A172 (cell line): ENCODE measurements around the gene TMX4. TPM values are rescaled to one million over a fixed set of nuclear protein-coding genes. Genes with fewer than 3 reads are reported as not detected.
A peak's percentile ranks its signal among the peaks of the same experiment; 100 is the strongest.
"Not testable (repeated sequence)": the region's sequence is repeated elsewhere in the genome, so short reads cannot be mapped to it uniquely, and the experiment has no call there.

ENCODE experiments used
- DNase-seq: peaks from one replicate; pipeline ENCODE4 v3.0.0-alpha.2; 2015; ENCODE audit warnings: low spot score
- total RNA-seq: library from RNA; depleted of rRNA; stranded (reverse); fragments of >200 nt; shearing (Covaris generic); gene quantifications from 2 replicates; pipeline ENCODE4 v1.2.3, GENCODE V29; 2014; rRNA removed

The TMX4 gene
- total RNA-seq, 1 experiment from 2014 or later, result 26.7 TPM

DNA sequence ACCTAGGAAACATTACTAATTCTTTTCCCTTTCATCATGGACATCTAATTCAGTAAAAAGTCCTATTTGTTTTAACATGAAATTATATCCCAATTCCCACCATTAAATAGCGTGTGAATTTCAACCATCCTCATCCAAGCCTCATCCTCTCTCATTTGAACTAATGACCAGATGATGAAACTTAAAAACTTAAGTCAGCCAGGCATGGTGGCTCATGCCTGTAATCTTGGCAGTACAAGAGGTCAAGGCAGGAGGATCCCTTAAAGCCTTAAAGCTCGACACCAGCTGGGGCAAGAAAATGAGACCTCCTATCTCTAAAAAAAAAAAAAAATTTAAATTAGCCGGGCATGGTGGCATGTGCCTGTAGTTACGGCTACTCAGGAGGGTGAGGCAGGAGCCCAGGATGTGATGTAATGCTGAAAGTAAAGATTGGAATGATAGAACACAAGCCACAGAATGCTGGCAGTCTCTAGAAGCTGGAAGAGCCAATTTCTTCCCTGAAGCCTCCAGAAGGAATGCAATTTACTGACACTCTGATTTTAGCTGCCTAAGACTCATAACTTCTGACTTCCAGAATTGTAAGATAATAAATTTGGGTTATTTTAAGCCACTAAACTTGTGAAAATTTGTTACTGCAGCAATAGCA lies 52.2 kb downstream of the TMX4 start:
- peak; percentile 16 for DNase-seq

DNA sequence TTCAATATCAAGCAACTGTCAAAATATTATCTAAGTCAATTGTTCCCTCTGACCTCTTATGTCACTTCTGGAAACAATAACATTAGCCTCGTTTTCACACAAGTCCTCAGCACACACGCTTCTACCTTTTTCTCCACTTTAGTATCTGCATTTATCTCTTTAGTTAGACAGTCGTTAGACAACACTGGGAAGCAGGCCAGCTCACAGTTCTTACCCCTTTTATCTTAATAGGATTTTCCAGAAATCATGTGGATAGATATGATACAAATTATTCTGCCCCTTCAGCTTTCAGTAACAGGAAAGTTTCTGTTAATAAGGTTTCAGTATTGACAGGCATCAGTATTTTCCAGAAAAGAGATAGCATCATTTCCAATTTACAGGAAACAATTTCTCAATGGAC lies 53.4 kb downstream of the TMX4 start:
- DNase-seq, result no peak

DNA sequence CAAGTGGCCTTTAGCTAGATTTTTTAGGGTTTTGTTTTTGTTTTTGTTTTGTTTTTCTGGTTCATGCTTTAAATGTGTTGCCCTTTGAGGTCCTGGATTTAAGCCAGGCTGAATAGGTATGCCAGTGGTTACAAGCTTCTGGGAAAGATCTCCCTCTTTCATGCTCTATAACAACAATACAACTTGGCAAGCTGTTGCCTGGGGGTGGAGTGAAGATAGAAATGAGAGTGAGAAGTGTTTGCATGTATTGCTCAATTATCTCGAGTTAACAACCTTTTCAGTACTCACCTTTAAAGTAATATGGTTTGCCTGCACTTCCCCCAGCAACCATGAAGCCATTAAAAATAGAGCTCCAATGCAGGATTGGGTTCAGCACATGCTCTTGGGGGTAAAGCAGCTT lies 60.1 kb downstream of the TMX4 start:
- DNase-seq, result no peak

DNA sequence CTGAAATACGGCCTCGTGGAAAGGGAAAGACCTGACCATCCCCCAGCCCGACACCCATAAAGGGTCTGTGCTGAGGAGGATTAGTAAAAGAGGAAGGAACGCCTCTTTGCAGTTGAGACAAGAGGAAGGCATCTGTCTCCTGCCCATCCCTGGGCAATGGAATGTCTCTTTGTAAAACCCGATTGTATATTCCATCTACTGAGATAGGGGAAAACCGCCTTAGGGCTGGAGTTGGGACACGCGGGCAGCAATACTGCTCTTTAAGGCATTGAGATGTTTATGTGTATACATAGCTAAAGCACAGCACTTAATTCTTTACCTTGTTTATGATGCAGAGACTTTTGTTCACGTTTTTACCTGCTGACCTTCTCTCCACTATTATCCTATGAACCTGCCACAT lies 63.0 kb downstream of the TMX4 start:
- not testable (repeated sequence) for DNase-seq

DNA sequence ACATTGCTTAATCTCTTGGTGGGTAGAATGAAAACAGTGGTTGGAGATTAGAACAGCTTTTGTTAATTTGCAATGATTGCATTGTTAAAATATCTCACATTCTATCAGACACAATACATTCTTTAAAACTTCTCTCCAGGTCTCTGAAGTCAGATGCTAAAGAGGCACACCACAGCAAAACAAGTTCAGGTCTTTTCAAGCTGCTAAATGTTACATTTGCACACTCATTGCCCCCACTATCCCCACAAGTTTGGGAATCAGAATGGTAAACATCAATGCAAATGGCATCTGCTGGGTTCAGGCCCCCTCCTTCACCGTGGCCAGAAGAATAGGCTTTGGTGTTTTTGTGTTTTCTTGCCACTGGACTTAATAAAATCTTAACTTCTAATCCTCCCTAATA lies 69.2 kb downstream of the TMX4 start:
- no peak for DNase-seq

DNA sequence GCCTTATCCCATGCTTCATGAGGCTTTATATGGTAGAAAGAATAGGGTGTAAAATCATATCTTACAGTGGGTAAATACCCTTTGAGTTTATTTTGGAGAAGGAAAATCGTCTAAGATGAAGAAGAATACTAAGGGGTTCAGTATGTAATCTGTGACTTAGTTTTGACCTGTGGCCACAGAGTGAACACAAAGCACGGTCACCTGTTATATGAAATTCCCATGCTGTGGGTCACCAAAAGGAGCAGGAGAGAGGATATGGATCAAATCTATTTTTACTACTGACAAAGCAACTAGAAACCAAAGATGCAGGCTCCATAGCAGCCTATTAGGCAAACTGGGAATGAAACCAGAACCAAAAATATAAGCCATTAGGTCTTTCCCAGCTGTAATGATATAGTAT lies 75.7 kb downstream of the TMX4 start:
- no peak for DNase-seq

DNA sequence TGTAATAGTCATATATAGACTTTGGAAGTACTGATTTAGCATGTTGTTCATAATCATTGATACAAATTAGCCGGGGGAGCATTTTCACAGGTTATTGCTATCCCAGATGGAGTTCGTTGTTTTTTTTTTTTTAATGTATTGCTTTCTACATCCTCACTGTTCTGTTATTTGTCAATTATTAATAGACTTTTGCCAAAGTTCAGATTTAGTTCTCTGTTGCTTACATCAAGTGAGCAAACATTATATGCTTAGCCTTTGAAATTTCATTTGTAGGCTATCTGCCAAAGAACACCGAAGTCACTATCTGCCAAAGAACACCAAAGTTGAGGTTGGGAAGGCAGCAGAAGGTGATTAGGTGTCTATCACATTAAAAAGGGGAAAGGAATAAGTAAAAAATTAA lies 79.2 kb downstream of the TMX4 start, which contains the start of gene HAO1:
TSS of gene HAO1 (minus strand) at position 118 of the 400 bp plus-strand sequence. CDS start at position 82, 36 bp downstream.
- DNase-seq, result no peak

DNA sequence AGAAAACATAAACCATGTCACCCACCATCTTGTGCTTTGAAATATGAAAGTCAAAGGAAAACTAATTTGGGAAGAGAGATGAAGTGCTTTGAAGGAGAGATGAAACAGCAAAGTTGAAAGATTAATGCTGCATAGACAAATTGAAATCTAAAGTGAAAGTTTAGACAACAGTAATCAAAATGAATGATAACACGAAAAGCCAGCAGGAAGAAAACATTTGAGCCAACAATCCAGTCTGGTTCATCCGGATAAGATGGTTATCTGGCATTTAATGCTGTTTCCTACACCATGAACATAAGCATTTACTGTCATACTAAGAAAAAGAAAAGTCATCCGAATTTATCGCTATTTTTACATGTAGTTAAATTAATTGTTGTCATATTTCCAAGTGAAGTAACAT lies 79.9 kb downstream of the TMX4 start:
- no peak for DNase-seq

DNA sequence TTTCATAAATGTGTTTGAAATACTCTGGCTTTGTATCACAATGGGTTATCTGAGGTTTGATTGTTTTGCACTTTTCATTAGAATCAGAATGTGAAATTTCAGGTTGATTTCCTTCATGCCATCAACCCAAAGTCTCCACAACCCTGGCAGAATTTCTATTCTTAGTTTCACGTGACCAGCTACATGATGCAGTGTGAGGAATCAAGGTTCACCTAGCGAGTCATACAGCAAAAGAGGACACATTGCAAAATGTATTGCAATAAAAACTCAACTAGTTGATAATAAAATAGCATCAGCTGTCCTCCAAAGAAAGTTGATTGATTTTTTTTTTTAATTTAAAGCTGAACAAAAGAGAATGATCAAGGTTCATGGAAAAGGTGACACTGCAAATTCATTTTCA lies 81.5 kb downstream of the TMX4 start:
- no peak for DNase-seq

DNA sequence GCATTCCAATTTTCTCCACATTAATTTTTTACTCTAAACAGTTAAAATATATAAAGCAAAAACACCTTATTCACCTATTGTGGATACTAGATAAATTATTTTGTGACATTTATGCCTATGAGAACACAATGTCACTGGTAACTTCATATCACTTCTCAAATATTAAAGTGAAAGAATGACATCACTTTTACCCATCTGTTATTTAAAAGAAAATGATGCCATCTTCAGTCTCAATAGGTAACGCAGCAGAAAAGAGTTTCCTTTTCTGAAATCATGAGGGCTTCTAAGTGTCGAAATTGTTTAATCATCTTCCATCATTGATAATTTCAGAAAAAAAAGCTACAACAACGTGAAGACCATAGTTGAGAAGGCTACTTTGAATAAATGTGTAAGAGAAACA lies 82.2 kb downstream of the TMX4 start:
- no peak for DNase-seq

DNA sequence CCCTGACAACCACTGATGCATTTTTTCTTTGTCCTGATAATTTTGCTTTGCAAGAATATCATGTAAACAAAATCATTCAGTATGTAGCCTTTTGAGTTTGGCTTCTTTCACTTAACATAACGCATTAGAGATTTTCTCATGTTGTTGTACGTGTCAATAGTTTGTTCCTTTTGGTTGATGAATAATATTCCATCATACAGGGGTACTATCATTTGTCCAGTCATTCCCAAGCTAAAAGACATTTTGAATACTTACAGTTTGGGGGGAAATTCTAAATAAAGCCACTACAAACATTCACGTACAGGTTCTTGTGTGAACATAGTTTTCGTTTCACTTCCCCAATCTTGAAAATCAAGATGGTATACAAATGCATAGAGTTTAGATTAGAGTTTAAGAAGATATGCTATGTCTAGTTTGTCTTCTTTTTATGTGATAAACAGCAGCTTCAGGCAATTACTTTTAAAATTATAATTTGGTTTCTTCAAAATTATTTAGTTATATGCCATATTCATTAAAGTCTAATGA lies 84.5 kb downstream of the TMX4 start:
- DNase-seq, result no peak

DNA sequence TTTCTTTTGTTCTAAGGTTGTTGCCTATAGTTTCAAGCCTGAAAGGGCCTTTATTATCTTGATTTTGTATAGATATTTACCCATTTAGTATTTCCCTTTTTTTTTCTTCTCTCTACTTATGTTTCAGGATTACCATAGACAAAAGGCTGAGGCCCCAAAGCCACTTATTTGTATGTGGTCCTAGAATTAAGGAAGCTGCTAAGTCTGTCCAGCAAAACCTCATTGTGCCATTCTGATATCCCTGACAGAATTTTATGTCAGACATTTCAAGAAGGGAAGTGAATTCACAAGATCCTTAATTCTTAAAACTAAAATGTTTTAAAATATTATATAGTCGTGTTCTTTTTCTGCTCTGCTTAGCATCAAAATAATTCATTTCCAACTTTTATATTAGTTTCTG lies 86.2 kb downstream of the TMX4 start:
- no peak for DNase-seq

DNA sequence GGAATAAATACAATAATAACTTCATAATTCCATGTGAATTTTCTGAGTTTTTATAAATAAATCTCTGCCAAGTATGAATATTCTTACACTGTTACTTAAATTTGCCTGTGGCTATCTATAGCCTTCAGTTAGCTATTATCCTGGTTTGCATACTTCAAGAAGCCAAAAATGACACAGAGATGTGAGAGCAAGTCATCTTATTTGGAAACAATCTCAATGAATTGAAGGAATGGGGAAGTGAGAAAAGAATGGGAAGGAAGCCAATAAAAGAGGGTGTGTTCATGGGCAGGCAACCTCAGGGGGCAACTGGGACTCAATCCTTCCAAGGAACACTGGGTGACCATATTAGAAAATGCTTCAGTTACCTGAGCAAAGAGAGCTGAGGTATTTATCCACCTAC lies 89.2 kb downstream of the TMX4 start:
- no peak for DNase-seq

Other genes with a start within 250 kb of the TMX4 start
- not detected in 2 replicates for gene HAO1, start 79.3 kb downstream of the TMX4 start, total RNA-seq
- gene PLCB1, start 112.5 kb upstream of the TMX4 start, total RNA-seq, result 0.41 and 0.43 TPM in 2 replicates